ENCODE measurements around the gene GPR39.
A peak's percentile ranks its signal among the peaks of the same experiment; 100 is the strongest.
"Not testable (repeated sequence)": the region's sequence is repeated elsewhere in the genome, so short reads cannot be mapped to it uniquely, and the experiment has no call there.

The GPR39 gene

DNA sequence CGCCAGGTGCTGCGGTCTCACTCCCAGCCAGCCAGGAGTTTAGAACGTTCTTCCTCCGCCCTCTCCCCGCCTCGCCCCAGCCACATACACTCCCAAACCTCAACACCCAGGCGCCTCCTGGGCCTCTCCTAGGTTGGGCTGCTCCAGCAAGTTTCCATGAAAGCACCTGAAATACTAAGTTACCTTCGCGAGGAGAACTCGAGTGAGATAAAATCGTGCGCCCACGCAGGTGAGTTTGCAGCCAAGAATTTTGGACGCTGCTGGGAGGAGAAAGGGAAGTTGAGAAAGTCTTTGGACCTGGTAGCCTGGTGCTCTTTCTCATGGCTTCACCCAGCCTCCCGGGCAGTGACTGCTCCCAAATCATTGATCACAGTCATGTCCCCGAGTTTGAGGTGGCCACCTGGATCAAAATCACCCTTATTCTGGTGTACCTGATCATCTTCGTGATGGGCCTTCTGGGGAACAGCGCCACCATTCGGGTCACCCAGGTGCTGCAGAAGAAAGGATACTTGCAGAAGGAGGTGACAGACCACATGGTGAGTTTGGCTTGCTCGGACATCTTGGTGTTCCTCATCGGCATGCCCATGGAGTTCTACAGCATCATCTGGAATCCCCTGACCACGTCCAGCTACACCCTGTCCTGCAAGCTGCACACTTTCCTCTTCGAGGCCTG lies at the start of gene GPR39:
Gene GPR39, plus strand, starts transcription at position 83 of the 673 bp plus-strand sequence.
- DNase-seq, result no peak

DNA sequence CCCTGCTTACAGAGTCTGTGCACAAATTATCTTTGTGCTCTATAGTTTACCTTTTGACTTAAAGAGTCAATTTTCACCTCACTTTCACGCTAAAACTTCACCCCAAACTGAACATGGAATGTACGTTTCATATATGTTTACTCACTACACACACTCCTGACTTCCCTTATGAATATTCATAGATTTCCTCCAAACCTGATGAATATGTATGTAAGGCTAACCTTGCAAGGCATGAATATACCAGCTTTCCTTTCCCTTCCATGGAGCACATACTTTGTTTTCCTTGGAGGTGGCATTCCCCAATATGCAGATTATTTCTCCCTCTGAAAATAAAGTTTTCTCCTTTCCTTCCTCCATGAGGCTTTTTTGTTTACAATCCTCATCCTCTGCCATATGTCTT lies 48.4 kb upstream of the GPR39 start:
- no peak for DNase-seq

DNA sequence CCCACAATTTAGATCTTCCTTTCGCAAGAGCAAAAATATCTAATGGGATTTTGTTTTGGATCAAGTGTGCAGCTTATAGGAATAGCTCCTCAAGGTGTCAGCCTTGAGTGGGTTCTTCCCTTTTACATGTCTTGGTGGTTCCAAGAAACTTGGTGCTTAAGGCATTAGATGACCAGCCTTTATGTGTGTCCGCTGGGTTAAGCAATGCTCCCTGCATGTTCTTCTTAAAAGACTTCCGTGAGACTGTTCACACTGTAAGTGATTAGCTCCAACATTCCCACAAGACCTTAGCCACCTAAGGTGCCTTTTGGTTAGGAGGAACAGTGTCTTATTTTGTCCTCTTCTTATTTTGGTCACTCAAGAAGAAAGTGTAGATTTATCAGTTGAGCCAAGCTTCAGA lies 44.3 kb upstream of the GPR39 start:
- DNase-seq, result no peak

DNA sequence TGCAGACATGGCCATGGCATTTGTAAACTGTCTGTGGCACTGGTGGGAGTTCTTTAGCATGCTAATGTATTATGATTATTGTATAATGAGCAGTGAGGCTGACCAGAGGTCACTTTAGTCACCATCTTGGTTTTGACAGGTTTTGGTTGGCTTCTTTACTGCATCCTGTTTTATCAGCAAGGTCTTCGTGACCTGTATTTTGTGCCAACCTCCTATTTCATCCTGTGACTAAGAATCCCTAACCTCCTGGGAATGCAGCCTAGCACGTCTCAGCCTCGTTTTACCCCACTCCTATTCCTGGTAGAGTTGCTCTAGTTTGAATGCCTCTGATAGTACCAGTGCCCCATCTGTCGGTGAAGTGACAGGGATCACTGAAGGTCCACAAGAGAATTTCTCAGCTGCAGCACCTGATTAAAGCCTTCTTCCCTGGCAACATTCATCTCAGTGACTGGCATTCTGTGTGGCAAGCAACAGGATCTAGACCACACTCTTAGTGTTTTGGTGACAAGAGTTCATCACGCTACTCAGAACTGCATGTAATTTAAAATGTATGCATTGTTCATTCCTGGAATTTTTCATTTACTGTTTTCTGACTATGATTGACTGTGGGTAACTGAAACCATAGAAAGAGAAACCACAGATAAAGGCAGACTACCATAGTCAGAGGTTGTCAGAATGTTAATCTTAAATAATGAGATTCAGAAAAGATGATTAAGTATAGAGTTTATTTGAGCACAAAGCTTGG lies 43.0 kb upstream of the GPR39 start:
- DNase-seq, result no peak

- no peak for DNase-seq
These were observed 42.5 kb upstream of the GPR39 start for GRCh38 chr2:132374151-132374550.

GRCh38 chr2:132374551-132374950 lies 42.1 kb upstream of the GPR39 start:
- no peak for DNase-seq

DNA sequence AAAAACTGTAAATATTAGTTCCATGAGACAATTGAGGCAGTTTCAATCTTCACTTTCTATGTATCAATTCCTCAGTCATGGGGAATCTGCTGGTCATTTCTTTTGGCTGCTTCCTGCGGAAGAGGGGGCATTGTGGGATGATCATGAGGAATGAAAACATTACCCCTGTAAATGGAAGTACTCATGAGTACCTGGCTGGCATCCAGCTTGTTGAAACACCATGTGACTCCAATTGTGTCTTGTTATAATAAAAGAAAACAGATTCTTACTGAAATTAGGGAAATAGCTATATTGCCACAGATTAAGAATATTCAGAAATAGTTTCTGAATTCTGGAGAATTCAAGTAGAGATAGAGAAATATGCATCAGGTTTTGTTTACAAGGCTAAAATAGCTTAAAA lies 41.6 kb upstream of the GPR39 start:
- DNase-seq, result peak in 3 of 56 donors; percentile 4 to 43 (median 29)

DNA sequence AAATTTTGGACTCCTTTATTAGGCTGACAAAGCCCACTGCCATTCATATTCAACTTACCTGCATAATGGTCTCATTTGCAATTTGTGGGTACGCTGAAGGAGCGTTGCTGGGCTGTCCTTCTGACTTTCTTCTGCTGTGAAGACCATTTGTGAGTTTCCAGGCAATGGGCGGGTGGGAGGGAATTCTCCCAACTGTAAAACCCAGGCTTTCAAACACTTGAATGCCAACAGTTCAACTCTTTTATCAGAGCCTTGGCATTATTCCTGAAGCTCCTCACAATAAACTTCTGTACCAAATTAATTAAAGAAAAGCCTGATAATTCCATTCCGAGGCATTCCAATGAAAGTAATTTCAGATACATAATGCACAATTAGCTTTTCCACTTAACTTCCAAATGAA lies 35.2 kb upstream of the GPR39 start:
- DNase-seq, result no peak

- DNase-seq, result no peak
These were observed 32.6 kb upstream of the GPR39 start for GRCh38 chr2:132383956-132384355.

GRCh38 chr2:132384491-132385151 lies 32.0 kb upstream of the GPR39 start:
- DNase-seq, result peak in 16 of 56 donors; percentile 2 to 26 (median 10)

- DNase-seq, result no peak
These were observed 29.5 kb upstream of the GPR39 start for GRCh38 chr2:132387126-132387525.

- no peak for DNase-seq
These were observed 26.5 kb upstream of the GPR39 start for GRCh38 chr2:132390076-132390475.

- no peak for DNase-seq
These were observed 25.2 kb upstream of the GPR39 start for GRCh38 chr2:132391378-132391777.

GRCh38 chr2:132392221-132392620 lies 24.4 kb upstream of the GPR39 start:
- no peak for DNase-seq

- no peak for DNase-seq
These were observed 23.7 kb upstream of the GPR39 start for GRCh38 chr2:132392879-132393278.

DNA sequence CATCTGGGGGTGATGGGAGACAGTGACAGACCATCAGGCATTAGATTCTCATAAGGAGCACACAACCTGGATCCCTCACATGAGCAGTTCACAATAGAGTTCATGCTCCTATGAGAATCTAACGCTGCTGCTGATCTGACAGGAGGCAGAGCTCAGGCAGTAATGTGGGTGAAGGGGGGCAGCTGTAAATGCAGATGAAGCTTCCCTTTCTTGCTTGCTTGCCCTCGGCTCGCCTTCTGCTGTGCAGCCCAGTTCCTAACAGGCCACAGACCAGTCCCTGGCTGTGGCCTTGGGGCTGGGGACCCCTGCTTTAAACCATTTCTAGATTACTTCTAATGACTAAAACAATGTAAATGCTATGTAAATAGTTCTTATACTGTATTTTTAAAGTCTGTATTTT lies 19.6 kb upstream of the GPR39 start:
- not testable (repeated sequence) for DNase-seq

GRCh38 chr2:132400169-132400900 lies 16.3 kb upstream of the GPR39 start:
- DNase-seq, result no peak

DNA sequence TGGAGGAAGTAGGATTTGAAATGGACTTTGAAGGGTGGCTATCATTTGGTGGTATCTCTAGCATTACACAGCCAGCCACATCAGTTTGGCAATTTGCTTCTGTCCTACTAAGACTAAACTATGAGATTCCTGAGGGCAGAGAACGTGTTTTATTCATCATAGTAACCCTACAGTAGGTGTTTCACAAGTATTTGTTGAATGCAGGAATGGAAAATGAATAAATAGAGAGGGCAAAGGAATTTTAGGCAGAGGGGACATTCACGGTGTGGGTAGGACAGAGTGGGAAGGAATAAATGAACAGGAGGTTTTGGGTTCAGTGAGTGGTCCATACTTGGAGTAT lies 15.7 kb upstream of the GPR39 start:
- no peak for DNase-seq

- no peak for DNase-seq
These were observed 15.3 kb upstream of the GPR39 start for GRCh38 chr2:132401326-132401725.

GRCh38 chr2:132403146-132403545 lies 13.5 kb upstream of the GPR39 start:
- DNase-seq, result no peak

- DNase-seq, result no peak
These were observed 12.5 kb upstream of the GPR39 start for GRCh38 chr2:132404056-132404455.

GRCh38 chr2:132407784-132408183 lies 8.8 kb upstream of the GPR39 start:
- DNase-seq, result no peak

Data from nucleus accumbens (tissue), 56 donors.